PFSK-1 (cell line): ENCODE results near the gene GABRR2.

ENCODE experiments used
- FOXP2 ChIP-seq: optimal IDR thresholded peaks from 2 replicates; pipeline ENCODE3; 2011; ENCODE audit warnings: borderline replicate concordance, control low read depth, inconsistent platforms; ENCODE audit not compliant: insufficient read depth; ENCODE audit errors: extremely low read length, extremely low read depth
- POLR2AphosphoS5 ChIP-seq: IDR thresholded peaks from 2 replicates; pipeline ENCODE4 v1.6.1; 2012; ENCODE audit warnings: low read depth, mild to moderate bottlenecking, control low read depth, low read length, moderate library complexity
- REST ChIP-seq, 2 experiments: IDR thresholded peaks; 2 replicates each; pipeline versions ENCODE4 v1.6.1 to v1.8.0; 2011 to 2012; ENCODE audit warnings: low read depth in 2 of 2, low read length in 2 of 2, control low read depth in 1 of 2, inconsistent platforms in 1 of 2, mild to moderate bottlenecking in 1 of 2, moderate library complexity in 1 of 2; ENCODE audit not compliant: insufficient read depth in 1 of 2
- SIN3A ChIP-seq: IDR thresholded peaks from 2 replicates; pipeline ENCODE4 v1.6.1; 2012; ENCODE audit warnings: mild to moderate bottlenecking, low read length, moderate library complexity, borderline replicate concordance; ENCODE audit not compliant: insufficient read depth
- TAF1 ChIP-seq: IDR thresholded peaks from 2 replicates; pipeline ENCODE4 v1.6.1; 2012; ENCODE audit warnings: low read length, control low read depth, borderline replicate concordance; ENCODE audit not compliant: insufficient read depth

The GABRR2 gene

GRCh38 chr6:89346433-89346832 lies 31.3 kb upstream of the GABRR2 start:
- TF ChIP-seq POLR2AphosphoS5, result no peak

GRCh38 chr6:89339565-89339964 lies 24.5 kb upstream of the GABRR2 start:
- TF ChIP-seq TAF1 (no peak), FOXP2 (no peak), REST (IDR thresholded peaks at IDR 0.05; ENCODE audit: insufficient read depth in 1 of 2, low read depth in 2 of 2, low read length in 2 of 2) (no peak)

GRCh38 chr6:89335164-89335563 lies 20.1 kb upstream of the GABRR2 start:
- TF ChIP-seq TAF1 (no peak), FOXP2 (no peak), POLR2AphosphoS5 (no peak), REST (IDR thresholded peaks at IDR 0.05; ENCODE audit: insufficient read depth in 1 of 2, low read depth in 2 of 2, low read length in 2 of 2) (no peak), SIN3A (no peak)

- TF ChIP-seq TAF1 (no peak), POLR2AphosphoS5 (no peak), REST (IDR thresholded peaks at IDR 0.05; ENCODE audit: insufficient read depth in 1 of 2, low read depth in 2 of 2, low read length in 2 of 2) (no peak), SIN3A (no peak), FOXP2 (no peak)
These were observed 15.8 kb upstream of the GABRR2 start for GRCh38 chr6:89330910-89331309.

- TF ChIP-seq REST (IDR thresholded peaks at IDR 0.05; ENCODE audit: insufficient read depth in 1 of 2, low read depth in 2 of 2, low read length in 2 of 2) (no peak), SIN3A (no peak), POLR2AphosphoS5 (no peak), TAF1 (no peak), FOXP2 (no peak)
These were observed 13.9 kb upstream of the GABRR2 start for GRCh38 chr6:89328976-89329375.
